Measurements from ENCODE around the gene MATK. TPM values are rescaled to one million over a fixed set of nuclear protein-coding genes. Genes with fewer than 3 reads are reported as not detected.
"Not testable (repeated sequence)": the region's sequence is repeated elsewhere in the genome, so short reads cannot be mapped to it uniquely, and the experiment has no call there.

Gene MATK
- total RNA-seq, 1 experiment from 2014 or later, result 0.92 TPM

GRCh38 chr19:3816148-3816547, 30.0 kb upstream of the MATK start:
- not testable (repeated sequence) for DNase-seq (ENCODE audit: low spot score)

GRCh38 chr19:3814648-3815047, 28.5 kb upstream of the MATK start:
- no peak for DNase-seq (ENCODE audit: low spot score)

DNA sequence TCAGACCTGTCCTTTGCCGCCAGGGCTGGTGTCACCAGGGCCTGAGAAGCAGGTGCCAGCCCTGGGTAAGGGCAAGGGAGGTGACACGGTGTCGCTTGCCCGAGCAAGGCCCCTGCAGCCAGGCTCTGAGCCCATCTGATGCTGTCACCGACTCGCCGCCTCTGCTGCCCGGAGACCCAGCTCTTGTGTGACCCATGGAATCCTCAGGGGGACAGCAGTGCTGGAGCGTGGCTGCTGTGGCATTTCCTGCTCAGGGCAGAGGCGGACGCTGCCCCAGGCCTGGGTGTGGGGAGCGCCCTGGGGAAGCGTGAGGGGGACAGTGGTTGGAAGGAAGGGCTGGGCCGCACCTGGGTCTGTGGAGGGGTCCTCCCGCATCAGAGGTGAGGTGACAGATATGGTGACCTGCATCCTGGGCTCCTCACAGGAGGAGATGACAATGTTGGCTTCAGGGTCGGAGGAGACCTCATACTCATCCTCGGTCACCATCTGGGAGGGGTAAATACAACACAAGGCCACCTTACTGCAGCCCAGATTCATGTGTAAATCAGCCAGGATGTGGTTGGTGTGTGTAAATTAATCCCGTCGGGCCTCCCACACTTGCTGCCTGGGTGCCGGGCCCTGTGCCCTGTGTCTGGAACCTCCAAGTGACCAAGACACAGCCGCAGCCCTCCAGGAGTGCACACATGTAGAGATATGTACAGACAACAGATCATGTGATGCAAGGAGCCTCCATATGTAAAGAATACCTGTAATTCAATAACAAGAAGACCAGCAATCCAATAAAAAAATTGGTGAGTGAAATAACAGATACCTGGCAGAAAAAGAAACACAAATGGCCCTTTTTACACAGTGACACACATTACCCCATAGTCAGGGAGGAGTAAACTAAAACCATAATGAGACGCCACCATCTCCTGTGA, 27.6 kb upstream of the MATK start:
- no peak for DNase-seq (ENCODE audit: low spot score)

GRCh38 chr19:3810708-3811355, 24.7 kb upstream of the MATK start:
- DNase-seq (ENCODE audit: low spot score), result no peak

DNA sequence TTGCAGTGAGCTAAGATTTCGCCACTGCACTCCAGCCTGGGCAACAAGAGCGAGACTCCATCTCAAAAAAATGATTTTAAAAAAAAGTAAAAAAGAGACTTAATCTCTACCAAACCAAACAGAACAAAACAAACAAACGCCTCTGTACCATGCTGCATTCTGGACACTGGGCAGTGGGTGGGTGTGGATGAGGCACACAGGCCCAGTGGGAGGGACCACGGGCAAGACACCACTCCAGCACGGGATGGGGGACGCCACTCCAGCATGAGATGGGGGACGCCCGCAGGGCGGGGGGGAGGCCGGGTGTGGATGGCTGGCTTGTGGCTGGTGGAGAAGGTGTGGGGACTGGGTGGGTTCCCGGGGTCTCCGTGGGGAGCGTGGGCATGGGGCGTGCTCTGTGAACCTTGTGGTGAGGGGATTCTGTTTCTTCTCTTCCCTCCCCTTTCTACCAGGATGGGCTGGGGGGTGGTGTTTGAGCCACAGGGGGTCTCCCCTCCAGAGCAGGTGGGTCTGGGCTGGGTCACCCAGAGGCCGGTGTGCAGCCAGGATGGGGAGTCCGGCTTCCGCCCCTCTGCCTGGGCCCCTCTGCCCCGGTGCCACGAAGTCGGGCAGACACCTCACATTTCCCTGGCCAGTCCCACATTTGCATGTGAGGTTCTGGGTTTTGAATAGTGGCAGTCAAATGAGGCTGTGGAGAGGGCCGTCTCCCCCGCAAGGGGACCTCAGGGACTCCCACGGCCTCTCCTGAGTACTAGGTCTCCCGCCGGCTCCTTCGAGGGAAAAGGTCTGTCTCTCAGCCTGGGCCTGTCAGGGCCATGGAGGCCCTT, 23.9 kb upstream of the MATK start:
- DNase-seq (ENCODE audit: low spot score), result no peak

DNA sequence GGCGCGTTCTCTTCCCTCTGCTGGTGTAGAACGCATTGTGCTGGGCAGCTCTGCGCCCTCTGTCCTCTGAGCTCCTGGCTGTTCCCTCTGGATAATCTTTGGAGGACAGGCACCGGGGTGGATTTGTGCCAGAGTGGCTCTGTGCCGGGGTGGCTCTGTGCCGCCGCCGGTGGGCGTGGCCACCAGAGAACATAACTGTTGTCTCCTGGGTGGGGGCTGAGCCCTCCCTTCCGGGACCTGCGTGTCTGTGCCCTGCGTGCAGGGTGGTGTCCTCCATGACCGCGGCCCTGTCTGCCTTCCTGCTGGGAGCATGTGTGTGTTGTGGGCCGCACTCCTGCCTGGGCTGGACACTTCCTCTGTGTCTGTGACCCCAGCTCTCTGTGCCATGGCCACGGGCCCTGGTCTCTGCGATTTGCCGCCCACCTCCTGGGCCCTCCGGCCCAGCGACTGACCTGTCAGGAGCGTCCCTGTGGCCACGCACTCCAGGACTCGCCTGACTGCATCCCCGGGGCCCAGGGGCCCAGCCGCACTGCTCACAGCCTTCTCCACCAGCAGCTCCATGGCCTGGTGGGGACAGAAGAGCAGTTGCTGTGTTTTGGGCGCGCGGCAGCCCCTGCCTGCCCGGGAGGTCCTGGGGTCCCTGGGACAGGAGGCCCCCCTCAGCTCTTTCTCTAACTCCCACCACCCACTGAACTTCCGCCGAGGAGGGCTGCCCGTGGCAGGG, 22.4 kb upstream of the MATK start:
- no peak for DNase-seq (ENCODE audit: low spot score)

DNA sequence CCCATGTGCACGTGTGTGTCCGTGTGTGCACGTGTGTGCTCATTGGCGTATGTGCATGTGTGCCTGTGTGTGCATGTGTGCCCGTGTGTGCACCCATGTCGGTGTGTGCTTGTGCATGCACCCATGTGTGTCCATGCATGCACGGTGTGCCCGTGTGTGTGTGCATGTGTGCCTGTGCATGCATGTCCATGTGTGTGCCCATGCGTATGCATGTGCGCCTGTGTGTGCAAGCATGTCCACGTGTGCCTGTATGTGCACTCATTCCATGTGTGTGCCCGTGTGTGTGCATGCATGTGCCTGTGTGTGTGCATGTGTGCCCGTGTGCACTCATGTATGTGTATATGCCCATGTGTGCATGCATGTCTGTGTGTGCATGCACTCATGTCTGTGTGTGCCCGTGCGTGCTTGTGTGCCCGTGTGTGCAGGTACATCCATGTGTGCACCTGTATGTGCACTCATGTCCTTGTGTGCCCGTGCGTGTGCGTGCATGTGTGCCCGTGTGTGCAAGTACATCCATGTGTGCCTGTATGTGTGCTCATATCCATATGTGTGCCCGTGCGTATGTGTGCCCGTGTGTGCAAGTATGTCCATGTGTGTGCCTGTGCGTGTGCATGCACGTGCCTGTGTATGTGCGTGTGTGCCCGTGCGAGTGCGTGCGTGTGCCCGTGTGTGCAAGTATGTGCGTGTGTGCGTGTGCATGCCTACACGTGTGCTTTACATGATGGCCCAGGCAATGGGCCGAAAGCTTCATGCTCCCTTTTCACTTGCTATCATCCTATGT, 21.6 kb upstream of the MATK start:
- no peak for DNase-seq (ENCODE audit: low spot score)

- DNase-seq (ENCODE audit: low spot score), result no peak
Measured at GRCh38 chr19:3807131-3807480, 20.9 kb upstream of the MATK start.

DNA sequence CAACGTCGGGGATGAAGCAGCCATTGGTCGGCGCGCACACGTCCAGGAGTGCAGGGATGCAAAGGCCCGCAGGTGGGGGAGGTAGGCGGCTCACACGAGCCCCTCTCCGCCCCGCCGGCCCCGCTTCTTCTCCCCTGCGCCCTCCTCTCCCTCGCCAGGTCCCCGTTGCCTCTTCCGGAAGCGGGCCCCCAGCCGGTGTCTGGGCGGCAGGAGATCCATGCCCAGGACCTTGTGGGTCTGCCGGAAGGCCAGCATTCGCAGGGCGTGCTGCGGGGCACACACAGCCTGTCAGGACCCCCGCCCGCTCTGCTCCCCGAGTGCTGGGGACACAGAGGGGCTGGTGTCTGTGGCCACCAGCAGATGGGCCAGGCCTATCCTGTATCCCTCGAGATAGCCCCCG, 19.7 kb upstream of the MATK start:
- no peak for DNase-seq (ENCODE audit: low spot score)

DNA sequence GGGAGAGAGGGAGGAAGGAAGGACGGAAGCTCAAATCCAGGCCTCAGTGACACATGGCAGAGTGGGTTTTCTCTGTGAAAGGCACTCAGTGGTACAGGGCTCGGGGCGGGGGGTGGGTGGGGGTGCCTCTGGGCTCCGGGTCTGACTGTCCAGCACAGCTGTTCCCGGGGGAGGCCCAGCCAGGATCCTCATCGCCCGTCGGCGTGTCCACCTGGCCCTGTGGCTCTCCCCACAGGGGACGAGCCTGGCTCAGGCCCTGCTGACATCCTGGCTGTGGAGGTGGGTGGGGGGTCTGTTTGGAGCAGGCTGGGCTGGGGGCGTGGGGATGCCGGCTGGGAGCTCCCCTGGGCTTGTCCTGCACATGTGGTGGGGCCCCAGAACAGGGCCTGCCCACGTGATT, 18.2 kb upstream of the MATK start:
- DNase-seq (ENCODE audit: low spot score), result no peak

GRCh38 chr19:3803986-3804385, 17.8 kb upstream of the MATK start:
- no peak for DNase-seq (ENCODE audit: low spot score)

- DNase-seq (ENCODE audit: low spot score), result no peak
Measured at GRCh38 chr19:3803114-3803888, 17.1 kb upstream of the MATK start.

DNA sequence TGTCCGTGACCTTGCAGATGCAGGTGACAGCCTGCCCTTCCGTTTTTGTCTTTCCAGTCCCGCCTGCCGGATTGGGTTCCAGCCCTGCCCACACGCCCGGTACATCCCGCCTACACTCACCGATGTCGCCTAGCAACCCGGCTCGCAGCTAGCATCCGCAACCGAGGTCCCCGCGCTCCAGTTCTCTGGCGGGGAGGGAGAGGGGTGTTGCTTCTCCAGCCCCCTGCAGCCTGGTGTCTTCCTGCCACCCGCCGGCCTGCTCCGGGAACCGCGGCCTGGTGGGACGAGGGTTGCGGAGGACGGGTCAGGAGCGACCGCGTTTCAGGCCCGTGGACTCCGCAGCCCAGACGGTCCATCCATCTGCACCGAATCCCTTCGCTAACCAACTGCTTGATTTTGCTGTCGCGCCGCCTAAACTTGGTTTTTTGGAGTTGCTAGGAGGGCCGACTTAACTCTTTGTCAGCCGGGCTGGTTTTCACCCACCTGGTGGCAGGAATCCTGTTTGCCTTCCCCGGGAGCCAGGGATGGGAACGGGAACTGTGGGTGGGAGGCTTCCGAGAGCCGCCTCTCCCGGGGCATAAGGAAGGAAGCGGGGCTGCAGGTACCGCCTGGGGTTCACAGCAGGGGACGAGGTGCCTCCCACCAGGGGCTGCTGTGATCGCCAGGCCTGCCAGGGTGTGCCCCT, 15.4 kb upstream of the MATK start:
- DNase-seq (ENCODE audit: low spot score), result no peak

DNA sequence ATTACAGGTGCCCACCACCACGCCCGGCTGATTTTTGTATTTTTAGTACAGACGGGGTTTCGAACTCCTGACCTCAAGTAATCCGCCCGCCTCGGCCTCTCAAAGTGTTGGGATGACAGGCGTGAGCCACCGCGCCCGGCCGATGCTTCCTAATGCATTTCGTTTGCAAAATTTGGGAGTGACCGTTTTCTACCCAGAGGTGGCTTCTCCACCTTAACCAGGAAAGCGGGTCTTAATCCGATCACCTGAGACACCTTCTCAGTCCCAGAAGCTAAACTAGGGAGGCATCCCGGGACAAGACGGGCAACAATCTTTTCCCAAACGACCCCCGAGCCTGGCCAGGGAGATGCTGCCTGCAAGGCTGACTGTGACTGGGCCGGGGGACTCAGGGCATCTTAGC, 14.8 kb upstream of the MATK start:
- DNase-seq (ENCODE audit: low spot score), result no peak

DNA sequence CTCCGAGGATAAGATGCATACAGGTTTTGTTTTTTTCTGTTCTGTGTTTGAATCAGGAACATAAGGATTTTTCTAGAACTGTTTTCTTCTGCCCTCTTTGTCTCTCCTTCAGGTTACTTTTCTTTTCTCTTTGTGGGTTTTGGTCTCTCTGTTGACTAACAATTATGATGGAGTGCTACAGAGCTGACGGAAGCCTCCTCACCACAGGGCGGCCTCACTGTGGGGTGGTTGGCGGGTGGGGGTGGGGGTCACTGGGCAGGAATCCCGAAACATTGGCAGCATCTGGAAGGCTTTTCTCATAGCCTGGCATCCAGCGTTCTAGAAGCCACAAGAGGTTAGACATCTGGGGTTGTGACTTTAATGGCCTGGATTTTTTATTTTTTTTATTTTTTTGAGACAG, 12.0 kb upstream of the MATK start:
- no peak for DNase-seq (ENCODE audit: low spot score)

GRCh38 chr19:3796358-3796757, 10.2 kb upstream of the MATK start:
- no peak for DNase-seq (ENCODE audit: low spot score)

DNA sequence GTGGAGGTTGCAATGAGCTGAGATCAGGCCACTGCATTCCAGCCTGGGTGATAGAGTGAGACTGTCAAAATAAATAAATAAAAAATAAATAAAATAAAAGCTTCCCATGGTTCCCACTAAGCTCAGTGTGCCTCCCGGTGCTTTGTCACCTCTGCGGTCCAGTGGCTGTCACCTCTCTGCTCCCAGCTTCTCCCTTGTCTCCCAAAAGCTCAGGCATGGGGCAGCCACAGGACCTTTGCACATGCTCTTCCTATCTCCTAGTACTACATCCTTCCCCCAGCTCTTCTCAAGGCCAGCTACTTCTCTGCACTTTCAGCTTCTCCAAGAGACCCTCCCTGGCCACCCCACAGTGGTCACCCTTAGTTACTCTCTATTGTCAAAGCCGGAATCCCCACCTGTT, 7.6 kb upstream of the MATK start:
- DNase-seq (ENCODE audit: low spot score), result no peak

GRCh38 chr19:3792114-3792513, 5.9 kb upstream of the MATK start:
- no peak for DNase-seq (ENCODE audit: low spot score)

DNA sequence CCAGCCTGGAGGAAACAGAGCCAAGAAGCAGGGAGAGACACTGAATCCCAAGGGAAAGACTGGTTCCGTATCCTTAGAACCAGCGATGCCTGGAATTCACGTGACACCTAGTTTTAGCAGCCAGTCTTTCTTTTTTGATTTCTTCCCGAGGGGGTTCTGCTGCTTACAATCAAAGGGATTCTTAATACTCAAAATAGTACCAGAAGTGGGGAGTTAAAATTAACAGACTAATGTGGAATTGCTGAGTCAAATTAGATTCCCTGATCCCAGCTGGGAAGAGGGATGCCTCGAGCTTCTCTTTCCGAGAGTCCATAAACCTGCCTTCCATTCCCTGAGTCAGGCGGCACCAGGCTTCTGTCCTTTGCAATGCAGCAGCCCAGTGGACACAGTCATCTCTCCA, 4.8 kb upstream of the MATK start:
- DNase-seq (ENCODE audit: low spot score), result no peak

Data from HT-29 (cell line).